ENCODE data around the gene F10. TPM values are rescaled to one million over a fixed set of nuclear protein-coding genes. Genes with fewer than 3 reads are reported as not detected.

Gene F10
- total and polyA plus RNA-seq, 2 of the 13 experiments (the other 11 are each of a cell fraction or from before 2014, with no cell fraction given), result 58.4 to 237 TPM

- no peak for TF ChIP-seq ZNF142 (CRISPR knock-in tag; IDR thresholded peaks at IDR 0.05)
- peak; percentile 92 for TF ChIP-seq ZEB1 (IDR thresholded peaks at IDR 0.05; ENCODE audit: insufficient replicate concordance, low read depth)
- TF ChIP-seq NR2C2 (CRISPR knock-in tag; IDR thresholded peaks at IDR 0.05; ENCODE audit: borderline replicate concordance), result no peak
- no peak for TF ChIP-seq ZNF891 (CRISPR knock-in tag; IDR thresholded peaks at IDR 0.05)
- TF ChIP-seq HMG20A (CRISPR knock-in tag; IDR thresholded peaks at IDR 0.05; ENCODE audit: borderline replicate concordance), result peak; percentile 69
- TF ChIP-seq HHEX (CRISPR knock-in tag; IDR thresholded peaks at IDR 0.05), result peak; percentile 61
- TF ChIP-seq DZIP1 (CRISPR knock-in tag; IDR thresholded peaks at IDR 0.05), result no peak
- TF ChIP-seq IRX3 (CRISPR knock-in tag; IDR thresholded peaks at IDR 0.05; ENCODE audit: borderline replicate concordance, low read depth), result no peak
- TF ChIP-seq ZNF556 (CRISPR knock-in tag; IDR thresholded peaks at IDR 0.05; ENCODE audit: borderline replicate concordance), result no peak
- no peak for TF ChIP-seq ZNF264 (CRISPR knock-in tag; IDR thresholded peaks at IDR 0.05)
- TF ChIP-seq ZNF460 (CRISPR knock-in tag; IDR thresholded peaks at IDR 0.05; ENCODE audit: borderline replicate concordance), result no peak
- no peak for TF ChIP-seq ZNF138 (CRISPR knock-in tag; IDR thresholded peaks at IDR 0.05; ENCODE audit: low read depth)
- TF ChIP-seq ZNF337 (CRISPR knock-in tag; IDR thresholded peaks at IDR 0.05; ENCODE audit: borderline replicate concordance, low read depth), result no peak
- no peak; the same call in 1 of the 2 replicates for TF ChIP-seq USF2 (IDR thresholded peaks at IDR 0.05; ENCODE audit: low read depth, low read length)
- peak; percentile 66; the same call in 1 of the 2 replicates for TF ChIP-seq USF2 (CRISPR knock-in tag; IDR thresholded peaks at IDR 0.05; ENCODE audit: borderline replicate concordance)
- no peak for TF ChIP-seq TAF15 (IDR thresholded peaks at IDR 0.05; ENCODE audit: low read depth, low read length, poor library complexity, severe bottlenecking)
- TF ChIP-seq ZFP82 (CRISPR knock-in tag; IDR thresholded peaks at IDR 0.05; ENCODE audit: borderline replicate concordance), result 0 out of 2 replicates have a peak, but pooled peaks have one; percentile 70
- no peak for TF ChIP-seq BRCA1 (CRISPR knock-in tag; IDR thresholded peaks at IDR 0.05)
Observed at GRCh38 chr13:113169277-113170272, 47.0 kb downstream of the F10 start (continued).
